Upper lobe of right lung (tissue), 1 donor: ENCODE data around the gene MAGIX. TPM values are rescaled to one million over a fixed set of nuclear protein-coding genes. Genes with fewer than 3 reads are reported as not detected.

Source experiments
- ATAC-seq: fragments of 200-7000 bp; cut with Tn5 transposase; one replicate; pipeline ENCODE4 v1.9.1; 2020; ENCODE audit warnings: mild to moderate bottlenecking, moderate library complexity
- DNase-seq: peaks from one replicate; pipeline ENCODE4 v3.0.0-alpha.2; 2020
- H3K27ac ChIP-seq: fragments of 200-600 bp; one replicate; pipeline ENCODE4 v1.8.0; 2022
- H3K27me3 ChIP-seq: fragments of 200-600 bp; one replicate; pipeline ENCODE4 v1.8.0; 2022; ENCODE audit warnings: mild to moderate bottlenecking
- H3K36me3 ChIP-seq: fragments of 200-600 bp; one replicate; pipeline ENCODE4 v1.8.0; 2022
- H3K4me1 ChIP-seq: fragments of 200-600 bp; one replicate; pipeline ENCODE4 v1.8.0; 2022
- H3K4me3 ChIP-seq: fragments of 200-600 bp; one replicate; pipeline ENCODE4 v1.8.0; 2022; ENCODE audit warnings: mild to moderate bottlenecking
- H3K9me3 ChIP-seq: fragments of 200-600 bp; one replicate; pipeline ENCODE4 v1.8.0; 2022
- CTCF ChIP-seq: fragments of 200-600 bp; IDR thresholded peaks from one replicate; pipeline ENCODE4 v1.8.0; 2022; ENCODE audit warnings: antibody characterized with exemption
- intact Hi-C: fragments of 100-400 bp; cut with DNase I; formaldehyde crosslinking; loops from one replicate; pipeline ENCODE4 v1.11.0; 2022
- total RNA-seq: library from RNA; stranded (reverse); fragmentation: NEBNext Ultra II Directional; extraction: Animal tissue kit (Norgen Biotek cat#: 25700); gene quantifications from one replicate; pipeline ENCODE4 v1.2.1, GENCODE V29; 2021
- donor health status: DM: no; HTN: yes; CAD: no; lungs with severe emphysema.

The MAGIX gene
- total RNA-seq, 1 donor from 2014 or later: 7.1 TPM

- H3K9me3 ChIP-seq: no peaks in the 10 kb centered on the region
- ATAC-seq (no peak), DNase-seq (no peak)
- peaks cover 3% of the 10 kb centered on the region for H3K4me1 ChIP-seq
- no peaks in the 10 kb centered on the region for H3K27me3 ChIP-seq
- intact Hi-C loops: no loop called here
- TF ChIP-seq CTCF: no peak
- H3K36me3 ChIP-seq: no peaks in the 10 kb centered on the region
- no peak overlapping the region for H3K27ac ChIP-seq
- no peak overlapping the region for H3K4me3 ChIP-seq
Measured at GRCh38 chrX:49203536-49203935, 41.0 kb downstream of the MAGIX start.

- Histone ChIP-seq H3K27me3 (no peaks in the 10 kb centered on the region), H3K4me1 (peaks cover 3% of the 10 kb centered on the region)
- intact Hi-C loops: no loop called here
Measured at GRCh38 chrX:49204017-49204416, 41.5 kb downstream of the MAGIX start.

GRCh38 chrX:49204709-49205108 is 42.2 kb downstream of the MAGIX start:
- Histone ChIP-seq H3K27ac (no peak overlapping the region), H3K36me3 (no peaks in the 10 kb centered on the region), H3K27me3 (no peaks in the 10 kb centered on the region), H3K4me1 (peaks cover 3% of the 10 kb centered on the region), H3K4me3 (no peak overlapping the region), H3K9me3 (no peaks in the 10 kb centered on the region)
- intact Hi-C loops: no loop called here
- no peak for DNase-seq
- no peak for ATAC-seq
- TF ChIP-seq CTCF: no peak

More at GRCh38 chrX:49204017-49204416, 41.5 kb downstream of the MAGIX start:
- no peak for ATAC-seq
- Histone ChIP-seq H3K36me3 (no peaks in the 10 kb centered on the region), H3K4me3 (no peak overlapping the region), H3K27ac (no peak overlapping the region), H3K9me3 (no peaks in the 10 kb centered on the region)
- no peak for DNase-seq
- TF ChIP-seq CTCF: no peak

- ATAC-seq: no peak
- Histone ChIP-seq H3K9me3 (no peaks in the 10 kb centered on the region), H3K4me1 (peaks cover 3% of the 10 kb centered on the region), H3K27me3 (no peaks in the 10 kb centered on the region), H3K27ac (no peak overlapping the region), H3K4me3 (no peak overlapping the region), H3K36me3 (no peaks in the 10 kb centered on the region)
- no peak for TF ChIP-seq CTCF
- no peak for DNase-seq
- intact Hi-C loops: no loop called here
Measured at GRCh38 chrX:49205443-49205842, 42.9 kb downstream of the MAGIX start.

GRCh38 chrX:49206543-49206942 is 44.0 kb downstream of the MAGIX start:
- intact Hi-C loops: no loop called here
- no peaks in the 10 kb centered on the region for H3K36me3 ChIP-seq
- no peak overlapping the region for H3K4me3 ChIP-seq
- TF ChIP-seq CTCF: no peak
- ATAC-seq (no peak), DNase-seq (no peak)
- H3K27ac ChIP-seq: no peak overlapping the region
- H3K4me1 ChIP-seq: no peaks in the 10 kb centered on the region
- H3K9me3 ChIP-seq: no peaks in the 10 kb centered on the region
- H3K27me3 ChIP-seq: no peaks in the 10 kb centered on the region

GRCh38 chrX:49208399-49208798 is 45.8 kb downstream of the MAGIX start:
- TF ChIP-seq CTCF: no peak
- no peaks in the 10 kb centered on the region for H3K9me3 ChIP-seq
- H3K27ac ChIP-seq: no peak overlapping the region
- intact Hi-C loops: no loop called here
- H3K36me3 ChIP-seq: no peaks in the 10 kb centered on the region
- no peaks in the 10 kb centered on the region for H3K27me3 ChIP-seq
- no peak for ATAC-seq
- no peak overlapping the region for H3K4me3 ChIP-seq
- no peaks in the 10 kb centered on the region for H3K4me1 ChIP-seq
- DNase-seq: no peak
